ENCODE measurements around the gene CCDC91. TPM values are rescaled to one million over a fixed set of nuclear protein-coding genes. Genes with fewer than 3 reads are reported as not detected.

CCDC91 gene
- total and polyA plus RNA-seq, 4 donors, result 13.4 to 41.3 (median 23.3) TPM

DNA sequence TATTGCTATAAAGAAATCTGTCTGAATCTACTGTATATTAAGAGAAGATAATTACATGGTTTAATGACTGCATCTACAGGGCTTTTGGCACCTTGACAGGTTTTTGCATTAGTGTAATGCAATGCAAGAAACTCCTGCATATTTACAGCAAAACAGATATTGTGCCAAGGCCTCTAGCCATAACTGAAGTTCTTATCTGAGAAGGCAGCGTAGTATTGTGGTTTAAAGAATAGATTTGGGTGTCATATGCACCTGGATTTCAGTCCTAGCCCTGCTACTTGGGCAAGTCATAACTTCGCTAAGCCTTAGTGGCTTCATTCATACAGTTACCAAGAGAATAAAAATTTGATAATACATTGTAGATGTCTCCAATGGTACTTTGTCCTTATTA, 350.1 kb downstream of the CCDC91 start:
- TF ChIP-seq, protein P1, sequence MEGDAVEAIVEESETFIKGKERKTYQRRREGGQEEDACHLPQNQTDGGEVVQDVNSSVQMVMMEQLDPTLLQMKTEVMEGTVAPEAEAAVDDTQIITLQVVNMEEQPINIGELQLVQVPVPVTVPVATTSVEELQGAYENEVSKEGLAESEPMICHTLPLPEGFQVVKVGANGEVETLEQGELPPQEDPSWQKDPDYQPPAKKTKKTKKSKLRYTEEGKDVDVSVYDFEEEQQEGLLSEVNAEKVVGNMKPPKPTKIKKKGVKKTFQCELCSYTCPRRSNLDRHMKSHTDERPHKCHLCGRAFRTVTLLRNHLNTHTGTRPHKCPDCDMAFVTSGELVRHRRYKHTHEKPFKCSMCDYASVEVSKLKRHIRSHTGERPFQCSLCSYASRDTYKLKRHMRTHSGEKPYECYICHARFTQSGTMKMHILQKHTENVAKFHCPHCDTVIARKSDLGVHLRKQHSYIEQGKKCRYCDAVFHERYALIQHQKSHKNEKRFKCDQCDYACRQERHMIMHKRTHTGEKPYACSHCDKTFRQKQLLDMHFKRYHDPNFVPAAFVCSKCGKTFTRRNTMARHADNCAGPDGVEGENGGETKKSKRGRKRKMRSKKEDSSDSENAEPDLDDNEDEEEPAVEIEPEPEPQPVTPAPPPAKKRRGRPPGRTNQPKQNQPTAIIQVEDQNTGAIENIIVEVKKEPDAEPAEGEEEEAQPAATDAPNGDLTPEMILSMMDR (IDR thresholded peaks at IDR 0.05; ENCODE audit: control extremely low read depth, extremely low read depth), result no peak
- Histone ChIP-seq H3K36me3 (ENCODE audit: control insufficient read depth in 4 of 4, insufficient read depth in 4 of 4, low read length in 4 of 4) (no peaks in the 10 kb centered on the region), H3K4me3 (no peak overlapping the region), H3K4me1 (ENCODE audit: control insufficient read depth in 5 of 5, insufficient read depth in 5 of 5, low read length in 5 of 5) (peaks cover 0 to 3% (median 2%) of the 10 kb centered on the region in 5 donors), H3K9me3 (ENCODE audit: control insufficient read depth in 4 of 4, insufficient read depth in 3 of 4, low read length in 3 of 4) (no peaks in the 10 kb centered on the region), H3K27me3 (ENCODE audit: control insufficient read depth in 3 of 3, insufficient read depth in 3 of 3, low read length in 2 of 3) (no peaks in the 10 kb centered on the region), H3K27ac (ENCODE audit: low read depth in 1 of 2, low read length in 1 of 2) (no peak overlapping the region), H3K9ac (ENCODE audit: insufficient read depth in 1 of 2, low read length in 2 of 2) (no peak overlapping the region)
- DNase-seq, result no peak
- WGBS, 2 donors, result 93 to 98% methylated on average over 2 of the region's 2 CpGs
- ATAC-seq (ENCODE audit: insufficient read depth, low FRiP score), result no peak

DNA sequence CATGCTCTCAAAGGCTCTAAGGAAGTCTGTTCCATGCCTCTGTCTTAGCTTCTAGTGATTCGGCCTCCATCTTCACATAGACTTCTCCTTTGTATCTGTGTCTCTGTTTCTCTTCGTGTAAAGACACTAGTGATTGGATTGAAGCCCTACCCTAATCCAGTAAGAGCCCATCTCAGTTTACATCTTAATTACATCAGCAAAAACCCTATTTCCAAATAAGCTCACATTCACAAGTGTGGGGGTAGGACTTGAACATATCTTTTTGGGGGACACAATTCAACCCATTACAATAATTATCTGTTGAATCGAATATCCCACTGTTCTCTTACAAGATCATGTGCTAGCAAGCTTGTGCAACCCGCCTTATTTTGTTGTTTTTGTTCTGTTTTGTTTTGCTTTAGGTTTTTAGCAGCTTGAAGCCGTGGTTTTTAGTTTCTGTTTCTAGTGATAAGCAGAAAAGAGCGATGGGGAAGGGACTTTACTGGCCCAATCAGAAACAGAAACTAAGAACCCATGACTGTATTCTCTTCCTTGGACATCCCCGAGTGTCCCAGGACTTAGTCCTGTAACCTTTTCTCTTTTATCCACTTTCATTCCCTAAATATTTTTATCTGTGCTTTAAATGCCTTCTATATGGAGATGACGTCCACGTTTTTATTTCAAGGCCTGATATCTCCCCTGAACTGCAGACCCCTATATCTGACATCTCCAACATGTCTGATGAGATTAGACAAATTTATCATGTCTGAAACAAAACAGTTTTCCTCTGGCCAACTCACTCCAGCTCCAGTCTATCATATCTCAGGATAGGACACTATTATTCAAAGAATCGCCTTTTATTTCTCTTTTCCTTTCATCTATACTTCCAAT, 353.0 kb downstream of the CCDC91 start:
- no peak overlapping the region for H3K27ac ChIP-seq (ENCODE audit: low read depth in 1 of 2, low read length in 1 of 2)
- 88 to 91% methylated on average over 10 of the region's 10 CpGs for WGBS, 2 donors
- H3K9ac ChIP-seq (ENCODE audit: insufficient read depth in 1 of 2, low read length in 2 of 2), result no peak overlapping the region
- no peaks in the 10 kb centered on the region for H3K36me3 ChIP-seq (ENCODE audit: control insufficient read depth in 4 of 4, insufficient read depth in 4 of 4, low read length in 4 of 4)
- peaks cover 0 to 3% (median 0%) of the 10 kb centered on the region in 5 donors for H3K4me1 ChIP-seq (ENCODE audit: control insufficient read depth in 5 of 5, insufficient read depth in 5 of 5, low read length in 5 of 5)
- no peak overlapping the region for H3K4me3 ChIP-seq
- no peaks in the 10 kb centered on the region for H3K27me3 ChIP-seq (ENCODE audit: control insufficient read depth in 3 of 3, insufficient read depth in 3 of 3, low read length in 2 of 3)
- DNase-seq (no peak), ATAC-seq (ENCODE audit: insufficient read depth, low FRiP score) (no peak)
- H3K9me3 ChIP-seq (ENCODE audit: control insufficient read depth in 4 of 4, insufficient read depth in 3 of 4, low read length in 3 of 4), result no peaks in the 10 kb centered on the region
- TF ChIP-seq, protein P1 (IDR thresholded peaks at IDR 0.05; ENCODE audit: control extremely low read depth, extremely low read depth), result no peak

DNA sequence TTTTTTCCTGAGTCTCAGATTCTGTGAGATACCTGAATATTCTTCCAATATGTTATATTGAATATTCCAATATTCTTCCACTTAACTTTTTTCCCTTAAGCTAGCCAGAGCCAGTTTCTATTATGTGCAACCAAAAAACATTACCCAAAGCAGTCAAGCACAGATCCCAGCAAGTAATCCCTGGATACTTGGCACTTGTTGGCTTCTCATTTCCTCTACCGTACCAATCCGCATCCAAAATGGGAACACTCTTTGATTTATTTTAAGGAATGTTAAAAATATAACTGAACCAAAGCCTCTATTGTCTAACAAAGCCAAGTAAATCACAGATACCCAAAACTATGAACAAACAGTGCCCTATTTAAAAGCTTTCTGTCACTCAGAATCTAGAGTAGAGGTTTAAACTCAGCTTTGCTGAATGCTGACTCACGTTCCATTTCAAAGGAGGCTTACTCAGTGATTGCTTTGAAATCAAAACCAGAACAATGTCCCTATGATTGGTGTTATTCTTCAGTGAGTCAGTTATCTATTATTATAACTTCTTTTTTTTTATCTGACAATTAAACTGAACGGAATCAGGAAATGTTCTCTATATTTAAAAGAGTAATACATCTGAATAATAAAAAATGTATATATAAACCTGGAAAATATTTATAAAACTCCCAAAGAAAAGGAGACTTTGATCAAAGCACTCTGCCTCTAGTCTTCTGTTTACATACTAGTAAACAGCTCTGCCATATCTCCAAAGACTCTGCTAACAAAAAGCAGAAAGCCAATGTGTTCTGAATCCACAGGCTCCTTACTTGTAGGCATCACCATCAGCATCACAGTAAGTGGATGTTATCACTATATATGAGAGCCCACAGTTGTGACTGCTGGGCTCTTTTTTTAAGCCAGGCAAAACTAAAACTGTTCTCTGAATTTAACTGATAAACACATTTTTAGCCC, 360.8 kb downstream of the CCDC91 start:
- peak in 2 of 3 donors; percentile 34 to 52 for DNase-seq
- Histone ChIP-seq H3K9me3 (ENCODE audit: control insufficient read depth in 4 of 4, insufficient read depth in 3 of 4, low read length in 3 of 4) (no peaks in the 10 kb centered on the region), H3K27ac (ENCODE audit: low read depth in 1 of 2, low read length in 1 of 2) (no peak overlapping the region), H3K36me3 (ENCODE audit: control insufficient read depth in 4 of 4, insufficient read depth in 4 of 4, low read length in 4 of 4) (no peaks in the 10 kb centered on the region), H3K4me3 (no peak overlapping the region), H3K27me3 (ENCODE audit: control insufficient read depth in 3 of 3, insufficient read depth in 3 of 3, low read length in 2 of 3) (no peaks in the 10 kb centered on the region), H3K9ac (ENCODE audit: insufficient read depth in 1 of 2, low read length in 2 of 2) (no peak overlapping the region), H3K4me1 (ENCODE audit: control insufficient read depth in 5 of 5, insufficient read depth in 5 of 5, low read length in 5 of 5) (peaks cover 0 to 7% (median 4%) of the 10 kb centered on the region in 5 donors)
- ATAC-seq (ENCODE audit: insufficient read depth, low FRiP score), result no peak
- WGBS, 2 donors, result 81 to 83% methylated on average over 4 of the region's 4 CpGs
- TF ChIP-seq, protein P1 (IDR thresholded peaks at IDR 0.05; ENCODE audit: control extremely low read depth, extremely low read depth), result no peak
